ENCODE measurements around the gene TBL1Y.

DNA sequence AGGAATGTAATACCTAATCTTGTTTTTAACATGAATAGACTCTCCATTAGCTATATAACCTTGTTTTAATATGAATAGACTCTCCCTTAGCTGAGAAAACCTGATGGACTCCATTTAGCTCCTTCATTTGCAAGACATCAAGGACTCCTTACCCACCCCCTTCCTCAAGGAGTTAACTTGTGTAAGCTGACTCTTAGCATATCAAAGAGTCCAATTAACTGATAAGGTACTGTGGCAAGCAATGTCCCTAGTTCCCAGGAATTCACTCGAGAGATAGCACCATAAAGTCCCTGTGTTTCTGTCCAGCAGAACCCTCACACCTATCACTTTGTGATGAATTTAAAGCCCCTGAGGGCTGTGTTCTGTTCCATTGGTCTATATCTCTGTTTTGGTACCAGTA lies 15.3 kb upstream of the TBL1Y start:
- TF ChIP-seq, protein P1, sequence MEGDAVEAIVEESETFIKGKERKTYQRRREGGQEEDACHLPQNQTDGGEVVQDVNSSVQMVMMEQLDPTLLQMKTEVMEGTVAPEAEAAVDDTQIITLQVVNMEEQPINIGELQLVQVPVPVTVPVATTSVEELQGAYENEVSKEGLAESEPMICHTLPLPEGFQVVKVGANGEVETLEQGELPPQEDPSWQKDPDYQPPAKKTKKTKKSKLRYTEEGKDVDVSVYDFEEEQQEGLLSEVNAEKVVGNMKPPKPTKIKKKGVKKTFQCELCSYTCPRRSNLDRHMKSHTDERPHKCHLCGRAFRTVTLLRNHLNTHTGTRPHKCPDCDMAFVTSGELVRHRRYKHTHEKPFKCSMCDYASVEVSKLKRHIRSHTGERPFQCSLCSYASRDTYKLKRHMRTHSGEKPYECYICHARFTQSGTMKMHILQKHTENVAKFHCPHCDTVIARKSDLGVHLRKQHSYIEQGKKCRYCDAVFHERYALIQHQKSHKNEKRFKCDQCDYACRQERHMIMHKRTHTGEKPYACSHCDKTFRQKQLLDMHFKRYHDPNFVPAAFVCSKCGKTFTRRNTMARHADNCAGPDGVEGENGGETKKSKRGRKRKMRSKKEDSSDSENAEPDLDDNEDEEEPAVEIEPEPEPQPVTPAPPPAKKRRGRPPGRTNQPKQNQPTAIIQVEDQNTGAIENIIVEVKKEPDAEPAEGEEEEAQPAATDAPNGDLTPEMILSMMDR (IDR thresholded peaks at IDR 0.05), result no peak
- TF ChIP-seq POLR2AphosphoS5 (IDR thresholded peaks at IDR 0.05), result no peak
